ENCODE measurements around the gene PIP5KL1.
"Not testable (repeated sequence)": the region's sequence is repeated elsewhere in the genome, so short reads cannot be mapped to it uniquely, and the experiment has no call there.

PIP5KL1 gene

DNA sequence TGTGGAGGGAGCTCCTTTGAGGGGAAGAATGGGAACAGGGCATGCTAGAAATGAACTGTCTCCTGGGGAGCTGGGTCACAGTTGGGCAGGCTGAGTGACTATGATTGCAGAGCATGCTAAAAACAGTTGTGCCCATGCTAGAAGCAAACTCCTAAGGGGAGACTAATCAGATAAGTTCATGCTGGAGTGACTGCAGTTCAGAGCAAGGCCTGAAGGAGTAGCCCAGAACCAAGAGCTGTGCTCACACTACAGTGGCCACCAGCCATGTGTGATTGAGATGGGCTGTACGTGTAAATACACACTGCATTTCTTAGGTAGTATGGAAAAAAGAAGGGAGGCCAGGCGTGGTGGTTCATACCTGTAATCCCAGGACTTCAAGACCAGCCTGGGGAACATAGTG, 42.8 kb downstream of the PIP5KL1 start:
- DNase-seq (ENCODE audit: low read depth) = no peak

DNA sequence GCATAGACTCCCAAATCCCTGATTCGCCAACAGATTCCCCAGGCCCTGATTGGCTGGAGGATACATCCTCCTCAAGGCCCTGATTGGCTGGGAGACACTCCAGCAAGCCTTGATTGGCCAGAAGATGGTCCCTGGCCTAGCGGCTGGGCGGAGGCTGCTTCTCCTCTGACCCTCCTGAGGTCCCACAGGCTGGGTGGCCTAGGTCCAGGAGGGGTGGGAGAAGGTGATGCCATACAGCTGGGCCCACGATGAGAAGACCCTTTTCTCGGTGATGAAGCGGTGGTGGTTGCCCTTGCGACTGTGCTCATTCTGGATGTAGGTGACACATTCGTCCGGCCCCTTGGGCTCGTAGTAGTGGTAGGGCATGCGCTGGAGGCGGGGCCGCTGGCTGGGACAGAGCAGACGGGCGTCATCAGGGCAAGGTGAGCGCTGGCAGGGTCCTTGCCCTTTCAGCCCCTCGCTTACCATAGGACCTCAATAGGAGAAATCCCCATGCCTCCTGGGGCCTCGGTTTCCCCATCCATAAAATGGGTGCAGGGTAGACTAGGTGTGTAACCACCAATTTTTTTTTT, 44.1 kb downstream of the PIP5KL1 start:
- DNase-seq (ENCODE audit: low read depth) = no peak

DNA sequence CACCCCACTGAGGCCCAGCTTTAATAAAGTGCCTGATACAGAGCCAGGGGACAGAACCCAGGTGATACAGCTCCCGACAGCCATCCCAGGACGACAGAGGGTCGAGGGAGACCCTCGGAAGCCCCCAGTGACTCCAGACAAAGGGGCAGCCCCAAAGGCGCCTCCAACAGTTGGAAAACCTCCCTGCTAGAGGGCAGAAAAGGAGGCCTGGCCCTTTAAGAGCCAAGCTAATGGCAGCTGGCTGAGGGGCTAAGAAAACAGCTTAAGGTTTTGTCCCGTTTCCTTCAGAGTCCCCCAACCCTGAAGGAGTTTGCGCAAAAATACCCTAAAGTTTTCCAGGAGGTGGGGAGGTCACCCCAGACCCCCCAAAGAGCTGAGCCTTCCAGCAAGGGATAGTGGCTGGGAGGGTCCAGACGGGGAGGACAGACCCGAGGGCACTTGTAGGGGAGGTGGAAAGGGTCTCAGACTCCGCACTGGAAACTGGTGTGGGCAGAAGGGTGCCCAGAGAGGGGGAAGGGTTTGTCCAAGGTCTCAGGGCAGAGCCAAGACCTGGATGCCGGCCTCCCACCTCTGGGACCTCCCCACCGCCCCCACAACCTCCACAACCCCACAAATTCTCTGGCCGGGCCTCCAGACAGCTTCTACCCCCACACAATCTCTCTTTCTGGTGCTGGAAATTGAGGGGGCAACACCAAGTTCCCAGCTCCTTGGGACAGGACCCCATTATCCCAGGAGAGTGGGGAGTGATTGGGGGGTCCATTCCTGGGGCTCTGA, 44.9 kb downstream of the PIP5KL1 start:
- DNase-seq (ENCODE audit: low read depth) = no peak

GRCh38 chr9:127884976-127885490, 45.5 kb downstream of the PIP5KL1 start:
- no peak for DNase-seq (ENCODE audit: low read depth)

DNA sequence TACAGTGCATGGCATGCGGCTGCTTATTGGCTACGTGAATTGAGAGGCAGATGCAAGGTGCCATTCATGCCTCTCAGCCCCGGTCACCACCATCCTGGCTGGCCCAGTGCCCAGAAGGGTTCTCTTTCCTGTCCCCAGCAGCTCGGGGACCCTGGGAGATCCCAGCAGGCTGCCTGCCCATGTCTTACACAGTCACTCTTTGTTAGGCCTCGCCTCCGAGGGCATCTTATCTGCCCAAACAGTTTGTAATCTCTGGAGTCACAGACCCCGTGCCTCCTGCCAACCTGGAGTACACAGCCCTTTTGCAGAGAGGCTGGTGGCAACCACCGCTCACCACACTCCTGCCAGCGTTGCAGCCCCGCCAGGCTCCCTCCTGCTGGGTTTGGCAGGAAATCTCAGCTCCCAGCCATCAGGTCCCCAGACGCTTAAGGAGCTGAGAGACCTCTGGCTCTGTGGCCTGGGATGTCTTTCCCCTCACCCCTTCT, 46.1 kb downstream of the PIP5KL1 start:
- DNase-seq (ENCODE audit: low read depth) = no peak

- no peak for DNase-seq (ENCODE audit: low read depth)
These were observed 46.6 kb downstream of the PIP5KL1 start for GRCh38 chr9:127883959-127884358.

GRCh38 chr9:127881715-127882114, 48.9 kb downstream of the PIP5KL1 start:
- not testable (repeated sequence) for DNase-seq (ENCODE audit: low read depth)

- no peak for DNase-seq (ENCODE audit: low read depth)
These were observed 50.4 kb downstream of the PIP5KL1 start for GRCh38 chr9:127880143-127880542.

DNA sequence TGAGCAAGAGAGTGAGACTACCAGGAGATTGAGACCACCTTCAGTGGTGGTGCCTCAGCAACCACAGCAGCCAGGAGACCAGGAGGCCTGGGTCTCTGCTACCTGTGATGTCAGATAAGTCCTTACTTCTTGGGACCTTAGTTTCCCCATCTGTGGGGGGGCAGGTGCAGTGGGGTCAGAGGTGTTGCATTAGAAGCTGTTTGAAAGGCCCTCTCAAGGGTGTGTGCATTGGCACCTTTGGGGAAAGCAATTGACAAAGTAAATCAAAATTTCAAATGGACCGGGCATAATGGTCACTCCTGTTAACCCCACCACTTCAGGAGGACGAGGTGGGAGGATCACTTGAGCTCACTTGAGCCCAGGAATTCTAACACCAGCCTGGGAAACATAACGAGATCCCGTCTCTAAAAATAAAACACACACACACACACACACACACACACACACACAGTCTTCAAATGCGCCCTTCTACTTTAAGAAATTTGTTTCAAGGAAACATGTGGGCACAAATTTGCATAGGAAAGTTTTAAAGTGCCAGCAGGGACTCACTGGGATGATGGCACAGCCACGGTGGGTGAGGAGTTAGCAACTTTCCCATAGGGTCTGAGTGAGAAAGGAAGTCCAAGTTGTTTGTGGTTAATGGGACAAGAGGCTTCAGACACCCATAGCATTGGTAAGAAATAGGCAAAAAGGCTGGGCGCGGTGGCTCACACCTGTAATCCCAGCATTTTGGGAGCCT, 51.8 kb downstream of the PIP5KL1 start:
- DNase-seq (ENCODE audit: low read depth) = no peak

GRCh38 chr9:127878001-127878651, 52.5 kb downstream of the PIP5KL1 start:
- no peak for DNase-seq (ENCODE audit: low read depth)

DNA sequence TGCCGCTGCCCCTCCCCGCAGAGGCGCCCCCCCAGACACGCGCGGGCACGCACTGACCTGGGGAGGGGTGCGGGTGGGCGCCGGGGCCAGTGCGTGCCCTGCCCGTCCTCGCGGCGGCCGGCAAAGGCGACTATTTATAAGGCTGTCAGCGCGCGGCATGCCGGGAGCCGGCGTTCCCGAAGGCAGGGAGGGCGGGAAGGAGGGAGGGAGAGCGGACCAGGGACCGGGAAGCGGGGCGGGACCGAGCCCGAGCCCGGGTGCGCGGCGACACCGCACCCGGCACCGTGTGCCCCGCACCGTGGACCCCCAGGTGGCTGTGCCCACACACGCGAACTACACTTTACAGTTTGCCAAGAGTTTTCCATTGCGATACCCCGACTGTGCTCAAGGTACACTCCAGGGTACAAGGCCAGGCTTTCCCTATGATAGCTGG, 53.0 kb downstream of the PIP5KL1 start, which contains the start of gene AK1:
AK1 (minus strand) TSS at position 110 of the 433 bp plus-strand sequence. CDS start 3,058 bp downstream, outside the sequence.
- no peak for DNase-seq (ENCODE audit: low read depth)

GRCh38 chr9:127876764-127877562, 53.6 kb downstream of the PIP5KL1 start:
- no peak for DNase-seq (ENCODE audit: low read depth)

DNA sequence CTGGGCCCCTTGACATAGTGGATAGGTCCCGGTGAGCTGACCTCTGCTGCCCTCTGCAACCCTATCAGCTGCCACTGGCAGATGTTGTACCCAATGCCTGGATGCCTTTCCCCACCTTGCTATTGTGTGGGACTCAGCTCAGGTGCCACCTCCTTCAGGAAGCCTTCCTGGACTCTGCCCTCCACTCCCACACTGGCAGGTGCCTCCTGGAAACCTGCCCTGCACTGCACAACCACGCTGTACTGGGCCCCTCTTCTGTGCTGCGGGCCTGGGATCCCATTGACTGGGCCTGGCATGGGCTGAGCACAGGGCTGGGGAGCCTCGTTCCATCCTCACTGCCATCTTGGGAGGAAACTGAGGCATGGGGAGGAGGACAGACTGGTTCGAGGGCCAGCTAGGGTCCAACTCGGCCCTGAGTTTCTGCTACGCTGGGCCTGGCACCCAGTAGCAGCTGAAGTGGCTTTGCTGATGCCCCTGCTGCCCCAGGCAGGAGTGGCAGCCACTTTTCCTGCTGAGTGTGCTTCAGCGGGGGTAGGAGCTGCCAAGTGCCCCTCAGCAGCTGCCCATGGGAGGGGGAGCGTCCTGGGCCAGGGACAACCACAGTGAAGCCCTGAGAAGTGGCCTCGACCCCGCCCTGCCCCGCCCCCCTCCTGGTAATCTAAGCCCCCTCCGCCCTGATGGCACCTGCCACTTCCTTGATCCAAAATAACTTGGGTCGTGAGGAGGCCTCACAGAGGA, 54.4 kb downstream of the PIP5KL1 start:
- no peak for DNase-seq (ENCODE audit: low read depth)

GRCh38 chr9:127875306-127875966, 55.1 kb downstream of the PIP5KL1 start:
- DNase-seq (ENCODE audit: low read depth) = no peak

- no peak for DNase-seq (ENCODE audit: low read depth)
These were observed 56.0 kb downstream of the PIP5KL1 start for GRCh38 chr9:127874301-127875221.

- no peak for DNase-seq (ENCODE audit: low read depth)
These were observed 56.7 kb downstream of the PIP5KL1 start for GRCh38 chr9:127873886-127874285.

DNA sequence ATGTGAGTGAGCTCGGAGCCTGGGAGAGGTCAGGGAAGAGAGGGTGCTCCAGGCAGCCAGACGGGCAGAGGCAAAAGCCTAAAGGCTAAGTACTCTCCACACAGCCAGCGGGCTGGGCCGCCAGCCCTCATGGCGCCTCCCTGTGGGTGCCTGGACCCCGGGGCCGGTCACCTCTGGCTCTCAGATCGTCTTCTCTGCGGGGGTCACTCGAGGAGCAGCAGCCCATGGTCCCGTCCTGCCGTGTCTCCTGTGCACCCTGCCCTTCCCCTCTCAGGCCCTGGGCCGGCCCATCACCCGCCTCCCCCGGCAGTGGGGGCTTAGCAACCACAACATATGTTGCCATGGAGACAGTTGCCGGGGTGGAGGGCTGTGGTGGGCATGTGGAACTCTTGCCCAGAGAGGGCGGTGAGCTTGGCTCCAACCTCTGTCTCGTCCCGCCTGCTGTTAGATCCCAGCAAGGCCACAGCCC, 57.3 kb downstream of the PIP5KL1 start:
- DNase-seq (ENCODE audit: low read depth) = no peak

- no peak for DNase-seq (ENCODE audit: low read depth)
These were observed 58.0 kb downstream of the PIP5KL1 start for GRCh38 chr9:127872369-127873222.
